Measurements from ENCODE around the gene TENM4.

The TENM4 gene

GRCh38 chr11:79440571-79441460 is at the start of gene TENM4:
TENM4 (minus strand) TSS chr11:79441030; CDS start chr11:79069944, 371,086 bp downstream.
- in situ Hi-C loops (cut with MboI; ENCODE audit: low sequenced_read_pairs), result no loop called here
- DNase-seq (ENCODE audit: low spot score in 2 of 2), result peak; percentile 76 to 90
- H3K4me3 ChIP-seq, result peak within 1 kb of the TSS; percentile 91
- no peaks in the 10 kb centered on the region for H3K36me3 ChIP-seq (replicated peaks)
- no peaks in the 10 kb centered on the region for H3K27me3 ChIP-seq (ENCODE audit: low read depth)
- H3K4me1 ChIP-seq, result peaks cover 17% of the 10 kb centered on the region
- no peaks in the 10 kb centered on the region for H3K9me3 ChIP-seq

DNA sequence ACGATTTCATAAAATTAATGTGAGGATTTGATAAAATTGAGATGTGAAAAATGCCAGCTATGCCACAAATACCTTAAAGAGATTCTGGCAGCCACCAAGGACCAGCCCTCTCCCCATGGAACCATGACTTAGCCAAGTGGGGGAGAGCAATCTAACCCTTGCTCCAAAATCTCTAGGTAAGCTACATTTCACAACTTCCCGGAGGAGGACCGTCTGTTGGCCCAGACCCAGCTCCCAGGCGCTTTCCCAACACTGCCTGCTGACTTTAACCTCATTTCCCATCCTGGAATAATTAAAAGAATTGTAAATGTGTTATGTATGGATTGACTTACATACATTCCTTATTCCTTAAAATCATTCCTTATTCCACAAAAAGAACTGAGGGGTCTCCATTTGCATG is 47.5 kb upstream of the TENM4 start:
- H3K4me1 ChIP-seq, result no peaks in the 10 kb centered on the region
- in situ Hi-C loops (cut with MboI; ENCODE audit: low sequenced_read_pairs), result no loop called here
- no peak for DNase-seq (ENCODE audit: low spot score in 2 of 2)
- H3K4me3 ChIP-seq, result no peak overlapping the region
- no peaks in the 10 kb centered on the region for H3K27me3 ChIP-seq (ENCODE audit: low read depth)
- H3K9me3 ChIP-seq, result no peaks in the 10 kb centered on the region
- no peaks in the 10 kb centered on the region for H3K36me3 ChIP-seq (replicated peaks)

- Histone ChIP-seq H3K4me1 (no peaks in the 10 kb centered on the region), H3K27me3 (ENCODE audit: low read depth) (no peaks in the 10 kb centered on the region), H3K4me3 (no peak overlapping the region), H3K9me3 (no peaks in the 10 kb centered on the region), H3K36me3 (replicated peaks) (no peaks in the 10 kb centered on the region)
- no peak for DNase-seq (ENCODE audit: low spot score in 2 of 2)
- in situ Hi-C loops (cut with MboI; ENCODE audit: low sequenced_read_pairs), result no loop called here
These were observed 46.6 kb upstream of the TENM4 start for GRCh38 chr11:79487412-79487811.

- no peaks in the 10 kb centered on the region for H3K9me3 ChIP-seq
- H3K36me3 ChIP-seq (replicated peaks), result no peaks in the 10 kb centered on the region
- H3K27me3 ChIP-seq (ENCODE audit: low read depth), result no peaks in the 10 kb centered on the region
- DNase-seq (ENCODE audit: low spot score in 2 of 2), result no peak
- in situ Hi-C loops (cut with MboI; ENCODE audit: low sequenced_read_pairs), result no loop called here
- no peak overlapping the region for H3K4me3 ChIP-seq
- H3K4me1 ChIP-seq, result no peaks in the 10 kb centered on the region
These were observed 45.6 kb upstream of the TENM4 start for GRCh38 chr11:79486242-79486984.

- H3K36me3 ChIP-seq (replicated peaks), result no peaks in the 10 kb centered on the region
- in situ Hi-C loops (cut with MboI; ENCODE audit: low sequenced_read_pairs), result no loop called here
- no peaks in the 10 kb centered on the region for H3K27me3 ChIP-seq (ENCODE audit: low read depth)
- DNase-seq (ENCODE audit: low spot score in 2 of 2), result peak in 1 of 2 experiments; percentile 47
- H3K4me1 ChIP-seq, result no peaks in the 10 kb centered on the region
- no peak overlapping the region for H3K4me3 ChIP-seq
- no peaks in the 10 kb centered on the region for H3K9me3 ChIP-seq
These were observed 44.9 kb upstream of the TENM4 start for GRCh38 chr11:79485694-79486093.

DNA sequence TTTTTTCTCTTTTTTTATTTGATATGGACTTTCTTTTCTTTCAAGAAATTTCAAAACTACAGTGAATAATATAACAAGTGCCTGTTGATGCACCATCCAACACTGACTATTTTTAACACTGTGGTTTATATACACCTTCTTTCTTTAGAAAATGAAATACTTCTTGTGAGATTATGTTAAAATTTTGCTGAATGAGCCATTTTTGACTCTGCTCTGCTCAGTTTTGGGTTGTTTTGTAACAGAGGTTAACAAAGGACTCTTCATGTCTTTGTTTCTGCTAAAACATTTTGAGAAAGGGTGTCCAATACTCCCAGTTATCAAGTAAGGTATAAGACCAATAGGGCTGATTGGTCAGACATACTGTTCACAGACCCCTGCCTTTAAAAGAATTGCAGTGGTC is 44.0 kb upstream of the TENM4 start:
- no peaks in the 10 kb centered on the region for H3K4me1 ChIP-seq
- H3K9me3 ChIP-seq, result no peaks in the 10 kb centered on the region
- no peak overlapping the region for H3K4me3 ChIP-seq
- in situ Hi-C loops (cut with MboI; ENCODE audit: low sequenced_read_pairs), result no loop called here
- DNase-seq (ENCODE audit: low spot score in 2 of 2), result no peak
- H3K36me3 ChIP-seq (replicated peaks), result no peaks in the 10 kb centered on the region
- no peaks in the 10 kb centered on the region for H3K27me3 ChIP-seq (ENCODE audit: low read depth)

- Histone ChIP-seq H3K9me3 (no peaks in the 10 kb centered on the region), H3K4me3 (no peak overlapping the region), H3K27me3 (ENCODE audit: low read depth) (no peaks in the 10 kb centered on the region), H3K4me1 (no peaks in the 10 kb centered on the region), H3K36me3 (replicated peaks) (no peaks in the 10 kb centered on the region)
- in situ Hi-C loops (cut with MboI; ENCODE audit: low sequenced_read_pairs), result no loop called here
- no peak for DNase-seq (ENCODE audit: low spot score in 2 of 2)
These were observed 42.0 kb upstream of the TENM4 start for GRCh38 chr11:79482800-79483199.

GRCh38 chr11:79481795-79482194 is 41.0 kb upstream of the TENM4 start:
- H3K36me3 ChIP-seq (replicated peaks), result no peaks in the 10 kb centered on the region
- H3K4me1 ChIP-seq, result no peaks in the 10 kb centered on the region
- in situ Hi-C loops (cut with MboI; ENCODE audit: low sequenced_read_pairs), result no loop called here
- no peak for DNase-seq (ENCODE audit: low spot score in 2 of 2)
- H3K27me3 ChIP-seq (ENCODE audit: low read depth), result no peaks in the 10 kb centered on the region
- H3K9me3 ChIP-seq, result no peaks in the 10 kb centered on the region
- no peak overlapping the region for H3K4me3 ChIP-seq

DNA sequence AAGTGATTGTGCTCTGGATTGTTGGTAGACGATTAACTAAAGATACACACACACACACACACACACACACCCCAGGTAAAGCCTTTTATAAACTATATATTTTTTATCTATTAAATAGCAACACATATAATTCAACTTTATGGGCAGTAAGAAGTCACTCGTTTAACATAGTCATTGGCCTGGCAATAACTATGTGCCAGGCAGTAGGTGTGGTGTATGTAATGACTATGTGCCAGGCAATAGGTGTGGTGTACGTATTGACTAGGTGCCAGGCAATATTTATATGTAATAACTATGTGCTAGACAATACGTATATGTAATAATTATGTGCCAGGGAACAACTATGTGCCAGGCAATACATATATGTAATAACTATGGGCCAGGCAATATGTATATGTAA is 40.0 kb upstream of the TENM4 start:
- no peak for DNase-seq (ENCODE audit: low spot score in 2 of 2)
- H3K27me3 ChIP-seq (ENCODE audit: low read depth), result no peaks in the 10 kb centered on the region
- in situ Hi-C loops (cut with MboI; ENCODE audit: low sequenced_read_pairs), result no loop called here
- no peaks in the 10 kb centered on the region for H3K4me1 ChIP-seq
- H3K36me3 ChIP-seq (replicated peaks), result no peaks in the 10 kb centered on the region
- no peak overlapping the region for H3K4me3 ChIP-seq
- no peaks in the 10 kb centered on the region for H3K9me3 ChIP-seq

DNA sequence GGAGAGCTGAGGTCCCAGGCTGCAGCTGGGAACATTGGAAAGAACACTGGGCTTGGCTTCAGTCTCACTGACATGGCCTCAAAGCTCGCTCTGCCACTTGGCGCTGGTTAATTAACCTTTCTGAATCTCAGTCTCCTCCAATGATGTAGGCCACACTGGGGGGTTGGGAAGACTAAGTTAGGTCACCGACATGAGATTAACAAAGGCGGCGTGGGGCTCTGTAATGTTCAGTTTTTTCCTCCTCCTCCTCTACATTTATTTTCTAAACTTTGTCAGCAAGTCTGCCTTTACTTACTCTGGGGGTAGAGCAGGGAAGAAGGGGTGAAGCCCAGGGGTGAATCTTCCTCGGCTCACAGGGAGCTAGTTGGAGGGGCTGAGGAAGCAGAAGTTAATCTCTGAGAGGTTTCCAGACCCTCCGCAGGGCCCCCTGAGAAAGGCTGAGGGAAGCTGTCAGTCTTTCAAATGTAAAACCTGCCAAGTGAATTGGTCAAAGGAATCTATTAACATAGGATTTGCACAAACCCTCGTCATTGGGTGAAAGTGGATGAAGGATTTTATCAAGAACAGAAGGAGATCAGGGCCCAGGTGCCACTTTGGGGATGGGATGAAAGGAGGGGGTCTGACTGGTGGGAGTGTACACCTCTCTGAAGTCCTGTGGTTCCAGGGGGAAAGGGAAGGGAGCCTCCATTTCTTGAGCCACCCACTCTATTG is 32.1 kb upstream of the TENM4 start:
- DNase-seq (ENCODE audit: low spot score in 2 of 2), result peak; percentile 84 to 98
- H3K4me1 ChIP-seq, result peaks cover 35% of the 10 kb centered on the region
- peak overlapping the region; percentile 6; the same call in 1 of the 2 replicates for H3K4me3 ChIP-seq
- in situ Hi-C loops (cut with MboI; ENCODE audit: low sequenced_read_pairs), result no loop called here
- no peaks in the 10 kb centered on the region for H3K9me3 ChIP-seq
- no peaks in the 10 kb centered on the region for H3K27me3 ChIP-seq (ENCODE audit: low read depth)
- no peaks in the 10 kb centered on the region for H3K36me3 ChIP-seq (replicated peaks)

DNA sequence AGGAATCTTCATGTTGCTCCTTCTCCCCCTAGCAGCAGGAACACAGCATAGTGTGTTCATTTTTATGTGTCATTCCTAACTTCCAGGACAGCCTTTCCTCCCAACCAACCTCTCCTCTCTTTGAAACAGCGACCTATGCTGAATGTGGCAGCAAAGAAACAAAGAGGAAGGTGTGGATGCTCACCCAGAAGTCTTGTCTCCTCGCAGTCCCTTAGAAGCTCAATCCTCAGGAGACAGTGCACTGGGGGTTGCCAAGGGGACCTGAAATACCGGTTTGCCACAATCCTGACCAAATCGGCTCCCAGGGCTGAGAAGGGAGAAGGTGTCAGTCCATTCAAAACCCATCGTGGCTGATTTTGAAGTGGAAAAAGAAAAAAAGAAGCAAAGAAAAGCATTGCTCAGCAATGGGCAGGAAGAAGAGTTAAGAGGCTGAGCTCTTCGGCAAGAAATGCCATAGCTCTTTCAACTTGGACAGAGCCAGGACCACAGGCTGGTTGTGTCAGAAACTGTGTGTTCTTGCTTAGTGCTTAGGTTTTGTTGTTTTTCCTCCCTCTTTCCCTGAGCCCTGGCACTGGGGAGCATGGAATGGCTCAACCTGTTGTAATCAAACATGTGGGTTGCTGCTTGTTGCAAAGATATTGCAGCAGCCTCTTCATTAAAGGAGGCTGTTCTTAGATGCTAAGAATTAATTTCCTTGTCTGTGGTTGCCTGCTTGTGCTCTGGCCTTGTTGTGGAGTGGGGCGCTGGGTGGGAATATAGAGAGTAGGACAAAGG is 30.4 kb upstream of the TENM4 start:
- no peak overlapping the region for H3K4me3 ChIP-seq
- H3K36me3 ChIP-seq (replicated peaks), result no peaks in the 10 kb centered on the region
- in situ Hi-C loops (cut with MboI; ENCODE audit: low sequenced_read_pairs), result no loop called here
- no peak for DNase-seq (ENCODE audit: low spot score in 2 of 2)
- no peaks in the 10 kb centered on the region for H3K9me3 ChIP-seq
- H3K27me3 ChIP-seq (ENCODE audit: low read depth), result no peaks in the 10 kb centered on the region
- peaks cover 35% of the 10 kb centered on the region for H3K4me1 ChIP-seq

DNA sequence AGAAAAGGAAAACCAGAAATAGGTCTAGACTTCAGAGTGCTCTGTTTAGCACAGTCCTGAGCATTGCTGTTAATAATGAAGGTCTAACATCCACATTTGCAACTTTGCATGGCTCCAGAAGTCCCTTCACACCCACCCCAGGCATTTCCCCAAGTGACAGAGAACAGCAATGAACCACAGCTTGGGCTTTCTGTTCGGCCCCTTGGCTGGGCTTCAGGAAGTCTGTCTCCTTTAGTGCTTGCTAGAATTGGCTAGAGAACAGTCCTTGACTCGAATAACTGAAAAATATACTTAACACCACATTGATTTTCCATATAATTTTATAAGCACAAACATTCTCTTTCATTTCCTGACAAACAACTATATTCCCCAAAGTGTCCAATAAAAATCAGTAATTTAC is 29.3 kb upstream of the TENM4 start:
- DNase-seq (ENCODE audit: low spot score in 2 of 2), result no peak
- in situ Hi-C loops (cut with MboI; ENCODE audit: low sequenced_read_pairs), result no loop called here
- no peak overlapping the region for H3K4me3 ChIP-seq
- no peaks in the 10 kb centered on the region for H3K36me3 ChIP-seq (replicated peaks)
- H3K27me3 ChIP-seq (ENCODE audit: low read depth), result no peaks in the 10 kb centered on the region
- no peaks in the 10 kb centered on the region for H3K9me3 ChIP-seq
- peaks cover 35% of the 10 kb centered on the region for H3K4me1 ChIP-seq

DNA sequence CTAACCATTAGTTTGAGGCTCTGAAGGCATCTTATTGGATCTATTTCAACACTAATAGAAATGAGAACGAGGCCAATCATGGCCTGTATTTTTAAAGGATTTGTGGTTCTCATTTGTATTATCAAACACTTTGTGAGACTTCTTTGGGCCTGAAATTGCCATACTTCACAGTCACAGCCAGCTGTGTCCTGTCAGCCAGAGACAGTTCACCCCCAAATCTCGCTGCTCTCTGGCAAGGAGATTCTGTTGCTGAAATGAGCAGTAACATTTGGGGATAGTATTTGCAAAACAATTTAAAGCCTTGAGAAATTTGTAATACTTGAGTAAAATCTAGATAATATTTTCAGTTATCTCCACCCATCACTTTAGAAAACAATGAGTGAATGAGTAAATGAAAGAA is 26.9 kb upstream of the TENM4 start:
- Histone ChIP-seq H3K4me1 (peaks cover 26% of the 10 kb centered on the region), H3K9me3 (no peaks in the 10 kb centered on the region), H3K4me3 (no peak overlapping the region), H3K36me3 (replicated peaks) (no peaks in the 10 kb centered on the region), H3K27me3 (ENCODE audit: low read depth) (no peaks in the 10 kb centered on the region)
- in situ Hi-C loops (cut with MboI; ENCODE audit: low sequenced_read_pairs), result no loop called here
- no peak for DNase-seq (ENCODE audit: low spot score in 2 of 2)

Measured in HAP-1 (cell line).